ENCODE results near the gene HOXC13. TPM values are rescaled to one million over a fixed set of nuclear protein-coding genes. Genes with fewer than 3 reads are reported as not detected.

HOXC13 gene
- total and polyA plus RNA-seq, 2 experiments from 2014 or later: 0.10 TPM; not detected in 1

- Mint-ChIP-seq H3K36me3 (ENCODE audit: low read depth) (no peaks in the 10 kb centered on the region), H3K27me3 (ENCODE audit: insufficient read depth, low read depth, poor library complexity) (peaks cover 2% of the 10 kb centered on the region), H3K4me1 (peaks cover 2% of the 10 kb centered on the region; the same call in 1 of the 3 replicates), H3K4me3 (no peak overlapping the region), H3K27ac (no peak overlapping the region), H3K9me3 (no peaks in the 10 kb centered on the region)
- Histone ChIP-seq H2AFZ (no peak overlapping the region), H3K36me3 (ENCODE audit: insufficient read depth) (no peaks in the 10 kb centered on the region), H3K27me3 (ENCODE audit: insufficient read depth) (peaks cover 22% of the 10 kb centered on the region), H3K9me2 (ENCODE audit: insufficient read depth) (no peaks in the 10 kb centered on the region), H3F3A (replicated peaks; ENCODE audit: low read depth) (no peaks in the 10 kb centered on the region), H3K79me2 (replicated peaks; ENCODE audit: insufficient read depth) (no peaks in the 10 kb centered on the region), H3K4me3 (no peak overlapping the region), H3K27ac (ENCODE audit: low read depth) (no peak overlapping the region), H4K20me1 (replicated peaks; ENCODE audit: insufficient read depth) (no peaks in the 10 kb centered on the region), H3K4me2 (no peak overlapping the region), H3K4me1 (ENCODE audit: insufficient read depth) (no peaks in the 10 kb centered on the region)
- ATAC-seq (no peak), DNase-seq (ENCODE audit: low spot score) (no peak)
- TF ChIP-seq ZNF331 (CRISPR knock-in tag; IDR thresholded peaks at IDR 0.05; ENCODE audit: low read depth) (no peak), CTCF (conservative IDR thresholded peaks at IDR 0.05; ENCODE audit: low read depth in 2 of 2) (no peak), REST (IDR thresholded peaks at IDR 0.05; ENCODE audit: unreplicated experiment) (no peak), POLR2AphosphoS5 (IDR thresholded peaks at IDR 0.05; ENCODE audit: low read depth) (no peak), ETS1 (IDR thresholded peaks at IDR 0.05) (no peak), EZH2phosphoT487 (IDR thresholded peaks at IDR 0.05; ENCODE audit: unreplicated experiment) (no peak), JUNB (IDR thresholded peaks at IDR 0.05; ENCODE audit: unreplicated experiment) (no peak), ZNF462 (CRISPR knock-in tag; IDR thresholded peaks at IDR 0.05) (no peak), CREB1 (CRISPR knock-in tag; IDR thresholded peaks at IDR 0.05; ENCODE audit: low read depth) (no peak), STAT1 (IDR thresholded peaks at IDR 0.05; ENCODE audit: unreplicated experiment) (no peak), NANOG (IDR thresholded peaks at IDR 0.05; ENCODE audit: borderline replicate concordance) (no peak)
Measured at GRCh38 chr12:53899230-53899629, 39.4 kb upstream of the HOXC13 start.

Data from GM23338 (cell line).